ENCODE results near the gene RASGEF1B.

Gene RASGEF1B

GRCh38 chr4:81460834-81461233, 10.9 kb downstream of the RASGEF1B start:
- no peak for DNase-seq (ENCODE audit: extremely low read depth, low read depth)

GRCh38 chr4:81460191-81460701, 11.5 kb downstream of the RASGEF1B start:
- no peak for TF ChIP-seq CTCF (IDR thresholded peaks at IDR 0.05; ENCODE audit: low read depth, low read length)
- DNase-seq (ENCODE audit: extremely low read depth, low read depth), result no peak

More at GRCh38 chr4:81460834-81461233, 10.9 kb downstream of the RASGEF1B start:
- no peak for TF ChIP-seq CTCF (IDR thresholded peaks at IDR 0.05; ENCODE audit: low read depth, low read length)

GRCh38 chr4:81459228-81459627, 12.5 kb downstream of the RASGEF1B start:
- TF ChIP-seq CTCF (IDR thresholded peaks at IDR 0.05; ENCODE audit: low read depth, low read length), result no peak

GRCh38 chr4:81457921-81458520, 13.7 kb downstream of the RASGEF1B start:
- no peak for DNase-seq (ENCODE audit: extremely low read depth, low read depth)
- no peak for TF ChIP-seq CTCF (IDR thresholded peaks at IDR 0.05; ENCODE audit: low read depth, low read length)

More at GRCh38 chr4:81459228-81459627, 12.5 kb downstream of the RASGEF1B start:
- DNase-seq (ENCODE audit: extremely low read depth, low read depth), result no peak

GRCh38 chr4:81457345-81457744, 14.4 kb downstream of the RASGEF1B start:
- DNase-seq (ENCODE audit: extremely low read depth, low read depth), result no peak
- TF ChIP-seq CTCF (IDR thresholded peaks at IDR 0.05; ENCODE audit: low read depth, low read length), result no peak

- no peak for TF ChIP-seq CTCF (IDR thresholded peaks at IDR 0.05; ENCODE audit: low read depth, low read length)
- no peak for DNase-seq (ENCODE audit: extremely low read depth, low read depth)
Observed at GRCh38 chr4:81455897-81456296, 15.8 kb downstream of the RASGEF1B start.

- no peak for TF ChIP-seq CTCF (IDR thresholded peaks at IDR 0.05; ENCODE audit: low read depth, low read length)
- no peak for DNase-seq (ENCODE audit: extremely low read depth, low read depth)
Observed at GRCh38 chr4:81454948-81455347, 16.8 kb downstream of the RASGEF1B start.
